Gastroesophageal sphincter (tissue), 4 donors: ENCODE data around the gene C1QTNF8. TPM values are rescaled to one million over a fixed set of nuclear protein-coding genes. Genes with fewer than 3 reads are reported as not detected.

Experiments
- ATAC-seq: fragments of 150-250 bp; one replicate; pipeline ENCODE4 v1.9.1; 2016; ENCODE audit warnings: mild to moderate bottlenecking, moderate library complexity
- H3K27ac ChIP-seq, 4 donors: fragments of 200-600 bp; sonication (generic) in 3 of 4; 1 replicate in 3 of 4; 2 replicates in 1 of 4; pipeline ENCODE4 v1.5.1; 2016 to 2019
- H3K27me3 ChIP-seq: fragments of 200-600 bp; sonication (generic); one replicate; pipeline ENCODE4 v1.5.1; 2019
- H3K36me3 ChIP-seq, 2 donors: fragments of 200-600 bp; sonication (generic); one replicate each; pipeline ENCODE4 v1.5.1; 2019; ENCODE audit warnings: control low read depth in 1 of 2
- H3K4me1 ChIP-seq, 3 donors: fragments of 200-600 bp; sonication (generic); 1 replicate in 2 of 3; 2 replicates in 1 of 3; pipeline ENCODE4 v1.5.1; 2016 to 2019; ENCODE audit warnings: control low read depth in 2 of 3
- H3K4me3 ChIP-seq, 2 donors: fragments of 200-600 bp; sonication (generic); one replicate each; pipeline ENCODE4 v1.5.1; 2019; ENCODE audit warnings: mild to moderate bottlenecking in 1 of 2, moderate library complexity in 1 of 2
- H3K9me3 ChIP-seq, 3 donors: fragments of 200-600 bp; sonication (generic); one replicate each; pipeline ENCODE4 v1.5.1; 2017 to 2019; ENCODE audit warnings: control low read depth in 2 of 3
- EP300 ChIP-seq: sonication (generic); formaldehyde crosslinking; IDR thresholded peaks from one replicate; pipeline ENCODE4 v1.6.1; 2017; ENCODE audit warnings: antibody characterized with exemption, mild to moderate bottlenecking
- POLR2A ChIP-seq, 2 donors: fragments of 450-650 bp; IDR thresholded peaks; one replicate each; pipeline ENCODE4 v1.6.1; 2017; ENCODE audit warnings: antibody characterized with exemption in 2 of 2, mild to moderate bottlenecking in 2 of 2, moderate library complexity in 1 of 2
- POLR2AphosphoS5 ChIP-seq: sonication (generic); formaldehyde crosslinking; IDR thresholded peaks from one replicate; pipeline ENCODE4 v1.6.1; 2017; ENCODE audit warnings: antibody characterized with exemption
- WGBS, 2 donors: methylation state at CpG; one replicate each; pipeline ENCODE4 v1.1.5; 2018; ENCODE audit warnings: low coverage in 1 of 2; 5-methylcytosine and 5-hydroxymethylcytosine counted together
- total RNA-seq, 4 donors: library from RNA; depleted of rRNA; stranded (reverse); fragments of >200 nt; gene quantifications; one replicate each; pipeline ENCODE4 v1.1.0, GENCODE V29; 2016
- TF ChIP-seq, protein P1 (sequence below), 4 experiments: fragments of 200-600 bp in 2 of 4; fragments of 450-650 bp in 2 of 4; sonication (generic) in 1 of 4; IDR thresholded peaks; one replicate each; pipeline ENCODE4 v1.5.1; 2017 to 2019; ENCODE audit warnings: antibody characterized with exemption in 4 of 4, mild to moderate bottlenecking in 2 of 4, moderate library complexity in 2 of 4

C1QTNF8 gene
- total RNA-seq, 4 donors from 2014 or later: not detected

DNA sequence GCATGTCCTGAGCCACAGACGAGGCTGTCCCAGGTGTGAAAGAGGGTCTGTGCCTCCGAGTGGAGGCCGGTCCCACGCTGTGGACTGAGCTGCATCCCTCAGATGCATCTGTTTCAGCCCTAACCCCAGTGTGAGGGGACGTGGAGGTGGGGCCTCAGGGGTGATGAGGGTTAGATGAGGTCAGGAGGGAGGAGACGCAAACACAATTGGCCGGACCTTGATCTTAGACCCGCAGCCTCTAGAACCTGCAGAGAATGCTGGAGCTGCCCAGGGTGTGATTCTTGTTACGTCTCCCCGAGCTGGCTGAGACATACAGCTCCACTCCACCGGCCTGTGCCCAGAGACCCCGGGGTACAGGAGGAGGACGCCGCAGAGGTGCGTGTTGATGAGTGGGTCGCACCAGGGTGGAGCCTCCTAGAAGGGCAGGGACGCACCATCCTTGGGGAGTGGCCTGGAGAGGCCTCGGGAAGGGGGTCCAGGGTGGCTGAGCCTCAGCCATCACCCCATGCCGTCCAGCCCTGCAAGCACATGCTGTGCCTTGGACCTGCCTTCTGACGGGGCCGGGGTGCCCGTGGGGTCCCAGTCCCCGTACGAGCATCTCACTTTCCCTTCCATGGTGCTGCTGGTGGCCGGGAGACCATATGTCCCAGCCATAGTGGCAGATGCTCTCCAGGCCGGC, 16.6 kb upstream of the C1QTNF8 start:
- no peak overlapping the region for H3K27ac ChIP-seq
- H3K4me1 ChIP-seq: peaks cover 0 to 14% (median 0%) of the 10 kb centered on the region in 3 donors
- peaks cover 33% of the 10 kb centered on the region for H3K27me3 ChIP-seq
- WGBS, 2 donors: 65% methylated on average over 4 of the region's 26 CpGs; no CpG with 5 or more reads in 1 of the 2 donors
- H3K9me3 ChIP-seq: no peaks in the 10 kb centered on the region
- no peak for ATAC-seq
- TF ChIP-seq POLR2AphosphoS5 (no peak), EP300 (no peak), POLR2A (IDR thresholded peaks at IDR 0.05) (no peak)
- TF ChIP-seq, protein P1, sequence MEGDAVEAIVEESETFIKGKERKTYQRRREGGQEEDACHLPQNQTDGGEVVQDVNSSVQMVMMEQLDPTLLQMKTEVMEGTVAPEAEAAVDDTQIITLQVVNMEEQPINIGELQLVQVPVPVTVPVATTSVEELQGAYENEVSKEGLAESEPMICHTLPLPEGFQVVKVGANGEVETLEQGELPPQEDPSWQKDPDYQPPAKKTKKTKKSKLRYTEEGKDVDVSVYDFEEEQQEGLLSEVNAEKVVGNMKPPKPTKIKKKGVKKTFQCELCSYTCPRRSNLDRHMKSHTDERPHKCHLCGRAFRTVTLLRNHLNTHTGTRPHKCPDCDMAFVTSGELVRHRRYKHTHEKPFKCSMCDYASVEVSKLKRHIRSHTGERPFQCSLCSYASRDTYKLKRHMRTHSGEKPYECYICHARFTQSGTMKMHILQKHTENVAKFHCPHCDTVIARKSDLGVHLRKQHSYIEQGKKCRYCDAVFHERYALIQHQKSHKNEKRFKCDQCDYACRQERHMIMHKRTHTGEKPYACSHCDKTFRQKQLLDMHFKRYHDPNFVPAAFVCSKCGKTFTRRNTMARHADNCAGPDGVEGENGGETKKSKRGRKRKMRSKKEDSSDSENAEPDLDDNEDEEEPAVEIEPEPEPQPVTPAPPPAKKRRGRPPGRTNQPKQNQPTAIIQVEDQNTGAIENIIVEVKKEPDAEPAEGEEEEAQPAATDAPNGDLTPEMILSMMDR (IDR thresholded peaks at IDR 0.05): no peak
- no peaks in the 10 kb centered on the region for H3K36me3 ChIP-seq
- no peak overlapping the region for H3K4me3 ChIP-seq

DNA sequence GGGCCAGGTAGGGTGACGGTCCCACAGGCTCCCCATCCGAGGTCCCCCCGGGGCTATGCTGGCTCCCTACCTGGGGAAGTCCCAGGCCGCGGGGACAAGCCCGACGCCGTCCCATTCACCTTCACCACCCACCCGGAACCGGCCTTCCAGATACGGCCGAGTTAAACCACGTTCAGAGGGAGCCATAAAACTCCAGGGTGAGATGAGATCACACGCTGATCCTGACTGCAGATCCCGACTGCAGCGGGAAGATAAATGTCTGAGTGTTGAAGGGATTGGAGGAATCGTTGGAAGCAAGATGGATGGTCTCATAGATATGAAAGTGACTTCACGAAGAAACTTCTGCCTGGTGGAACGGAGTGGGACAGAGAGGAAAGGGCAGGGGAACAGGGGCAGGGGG, 13.6 kb upstream of the C1QTNF8 start:
- Histone ChIP-seq H3K4me1 (peaks cover 0 to 24% (median 0%) of the 10 kb centered on the region in 3 donors), H3K4me3 (no peak overlapping the region), H3K36me3 (no peaks in the 10 kb centered on the region), H3K27me3 (peaks cover 47% of the 10 kb centered on the region), H3K9me3 (no peaks in the 10 kb centered on the region), H3K27ac (no peak overlapping the region)
- WGBS, 2 donors: 74% methylated on average over 3 of the region's 19 CpGs; no CpG with 5 or more reads in 1 of the 2 donors
- no peak for ATAC-seq
- TF ChIP-seq EP300 (no peak), POLR2AphosphoS5 (no peak)
- TF ChIP-seq, protein P1 (IDR thresholded peaks at IDR 0.05): no peak

DNA sequence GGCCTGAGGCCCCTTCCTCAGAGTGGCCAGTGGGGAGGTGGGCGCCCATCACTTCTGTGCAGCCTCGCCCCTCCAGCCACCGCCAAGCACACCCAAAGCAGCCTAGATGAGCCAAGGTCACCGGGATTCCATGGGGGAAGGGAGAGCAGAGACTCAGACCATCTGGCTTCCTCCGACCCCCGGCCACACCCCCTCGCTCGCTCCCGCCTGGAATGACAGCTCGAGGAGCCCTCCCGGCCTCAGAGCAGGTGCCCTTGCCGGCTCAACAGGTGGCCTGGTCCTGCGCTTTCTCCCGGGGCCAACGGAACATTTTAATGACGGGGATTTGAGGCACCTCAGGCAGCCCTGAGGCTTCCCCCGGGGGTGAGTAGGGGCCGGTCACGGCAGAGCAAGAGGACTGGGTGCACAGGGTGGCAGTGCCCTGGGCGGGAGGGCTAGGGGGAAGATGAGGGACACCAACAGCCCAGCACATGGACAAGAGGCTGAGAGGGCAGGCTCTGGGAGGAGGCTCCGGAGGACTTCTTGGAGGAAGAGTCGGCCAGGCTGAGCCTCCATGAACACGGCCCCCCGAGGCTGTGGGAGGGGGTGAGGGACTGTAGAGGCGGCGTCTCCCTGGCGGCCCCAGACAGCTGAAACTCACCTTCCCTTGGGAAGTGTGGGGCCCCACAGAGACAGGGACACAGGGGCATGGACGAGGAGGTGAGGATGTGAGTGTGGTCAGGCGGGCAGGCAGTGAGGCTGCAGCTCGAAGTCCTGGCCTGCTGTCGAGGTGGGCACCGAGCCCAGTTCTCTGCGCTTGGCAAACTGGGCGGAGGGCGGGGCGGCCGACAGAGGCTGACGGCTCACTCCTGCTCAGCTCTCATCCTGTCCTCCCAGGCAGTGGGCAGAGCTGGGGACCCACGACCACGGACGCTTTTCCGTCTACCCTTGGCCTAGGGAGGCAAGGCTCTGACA, 12.5 kb upstream of the C1QTNF8 start:
- TF ChIP-seq POLR2A (IDR thresholded peaks at IDR 0.05) (no peak), POLR2AphosphoS5 (peak; percentile 52), EP300 (no peak)
- TF ChIP-seq, protein P1 (IDR thresholded peaks at IDR 0.05): no peak

DNA sequence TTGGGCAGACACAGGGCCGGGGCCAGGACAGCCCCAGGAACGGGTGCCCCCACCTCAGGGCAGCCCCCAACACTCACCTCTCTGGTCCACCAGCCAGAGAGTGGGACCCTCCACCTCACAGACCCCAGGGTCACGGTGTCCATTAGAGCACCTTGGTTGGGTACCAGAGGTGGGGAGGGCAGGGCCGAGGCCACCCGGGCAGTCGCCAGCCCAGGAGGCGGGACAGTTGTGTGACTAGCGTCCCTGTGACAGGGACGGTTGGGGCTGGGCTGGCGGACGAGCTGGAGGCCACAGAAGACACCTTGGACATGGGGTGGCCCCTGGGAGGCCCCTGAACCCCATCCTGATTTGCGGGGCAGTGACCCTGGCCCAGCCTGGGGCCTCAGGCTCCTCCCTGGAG, 11.7 kb upstream of the C1QTNF8 start:
- no CpG with 5 or more reads among the region's 12 CpGs for WGBS, 2 donors
- TF ChIP-seq POLR2AphosphoS5: no peak
- no peak for TF ChIP-seq POLR2A (IDR thresholded peaks at IDR 0.05)
- no peak for TF ChIP-seq EP300
- TF ChIP-seq, protein P1 (IDR thresholded peaks at IDR 0.05): no peak
- no peak for ATAC-seq
- peaks cover 66% of the 10 kb centered on the region for H3K27me3 ChIP-seq
- H3K9me3 ChIP-seq: no peaks in the 10 kb centered on the region
- H3K27ac ChIP-seq: no peak overlapping the region
- H3K4me3 ChIP-seq: no peak overlapping the region
- H3K36me3 ChIP-seq: no peaks in the 10 kb centered on the region
- peaks cover 0 to 33% (median 4%) of the 10 kb centered on the region in 3 donors for H3K4me1 ChIP-seq

More for the DNA sequence above, 12.5 kb upstream of the C1QTNF8 start:
- 0 to 65% methylated on average over 1 to 4 of the region's 42 CpGs for WGBS, 2 donors
- Histone ChIP-seq H3K27me3 (peaks cover 57% of the 10 kb centered on the region), H3K4me1 (peaks cover 0 to 25% (median 0%) of the 10 kb centered on the region in 3 donors), H3K9me3 (no peaks in the 10 kb centered on the region), H3K27ac (peak overlapping the region in 1 of 4 donors; percentile 22), H3K36me3 (no peaks in the 10 kb centered on the region), H3K4me3 (no peak overlapping the region)
- peak; percentile 74 for ATAC-seq
